NCI-H524 (cell line): ENCODE results near the gene PARD6B.
"Not testable (repeated sequence)": the region's sequence is repeated elsewhere in the genome, so short reads cannot be mapped to it uniquely, and the experiment has no call there.

Source experiments
- DNase-seq, 2 experiments: peaks; one replicate each; lab custom pipeline; 2025; lab: John Stamatoyannopoulos, UW

Gene PARD6B

GRCh38 chr20:50799890-50800550 is 68.6 kb downstream of the PARD6B start:
- DNase-seq: no peak

- DNase-seq: not testable (repeated sequence)
Measured at GRCh38 chr20:50800986-50801746, 69.8 kb downstream of the PARD6B start.

GRCh38 chr20:50801747-50802125 is 70.4 kb downstream of the PARD6B start:
- no peak for DNase-seq

DNA sequence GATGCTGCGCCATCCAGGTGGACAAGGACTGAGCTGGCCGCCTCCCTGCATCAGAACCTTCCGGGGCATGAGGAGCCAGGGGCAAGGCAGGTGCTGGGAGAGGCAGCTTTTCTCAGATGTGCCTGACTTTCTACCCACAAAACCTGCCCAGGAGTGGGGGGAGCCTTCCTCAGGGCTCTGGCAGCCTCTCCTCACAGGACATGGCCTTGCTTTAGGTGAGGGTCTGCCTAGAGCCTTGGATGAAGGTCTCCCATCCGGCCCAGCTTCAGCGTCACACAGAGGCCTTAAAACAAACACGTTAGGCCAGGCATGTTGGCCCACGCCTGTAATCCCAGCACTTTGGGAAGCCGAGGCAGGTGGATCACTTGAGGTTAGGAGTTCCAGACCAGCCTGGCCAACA is 70.9 kb downstream of the PARD6B start:
- DNase-seq: no peak

DNA sequence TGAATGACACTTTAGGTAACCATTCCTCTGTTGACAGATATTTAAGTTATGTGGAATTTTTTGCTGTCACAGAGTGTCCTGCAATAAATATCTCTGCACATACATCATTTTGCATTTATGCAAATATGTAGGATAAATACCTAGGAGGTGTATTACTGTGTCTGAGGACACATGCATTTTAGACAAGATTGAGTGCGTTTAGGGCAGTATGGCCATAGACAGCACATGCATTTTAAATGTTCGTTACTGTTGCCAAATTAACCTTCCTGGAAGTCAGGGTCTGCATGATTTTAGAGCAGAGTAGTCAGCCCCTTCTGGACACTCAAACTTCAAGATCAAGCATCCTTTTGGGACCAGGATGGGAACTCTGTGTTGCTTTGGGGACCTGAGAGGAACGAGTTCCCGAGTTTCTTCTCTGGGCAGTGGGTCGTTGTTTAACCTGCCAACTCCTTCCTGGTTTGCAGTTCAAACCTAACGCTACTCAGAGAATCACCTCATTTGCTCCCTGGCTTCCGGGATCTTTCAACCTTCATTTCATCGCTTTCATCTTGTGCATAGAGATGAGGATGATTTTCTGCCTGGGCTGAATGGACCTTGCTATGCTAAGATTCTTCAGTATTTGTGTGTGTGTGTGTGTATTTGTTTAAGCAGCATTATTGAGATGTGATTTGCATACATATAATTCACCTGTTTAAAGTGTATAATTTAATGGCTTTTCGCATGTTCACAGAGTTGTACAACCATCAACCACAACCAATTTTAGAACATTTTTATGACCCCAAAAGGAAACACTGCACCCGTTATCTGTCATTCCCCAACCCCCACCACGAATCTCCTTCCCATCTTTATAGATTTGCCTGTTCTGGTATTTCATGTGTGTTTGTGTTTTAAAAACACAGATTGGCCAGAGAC is 73.3 kb downstream of the PARD6B start:
- no peak for DNase-seq

GRCh38 chr20:50805349-50805684 is 73.9 kb downstream of the PARD6B start:
- no peak for DNase-seq

GRCh38 chr20:50806126-50806768 is 74.9 kb downstream of the PARD6B start:
- DNase-seq: no peak
